Measurements from ENCODE around the gene SCIMP. TPM values are rescaled to one million over a fixed set of nuclear protein-coding genes. Genes with fewer than 3 reads are reported as not detected.

Gene SCIMP
- total and polyA plus RNA-seq, 2 donors (not counting 1 experiment from before 2014, with no cell fraction given): 87.4 to 98.5 TPM

DNA sequence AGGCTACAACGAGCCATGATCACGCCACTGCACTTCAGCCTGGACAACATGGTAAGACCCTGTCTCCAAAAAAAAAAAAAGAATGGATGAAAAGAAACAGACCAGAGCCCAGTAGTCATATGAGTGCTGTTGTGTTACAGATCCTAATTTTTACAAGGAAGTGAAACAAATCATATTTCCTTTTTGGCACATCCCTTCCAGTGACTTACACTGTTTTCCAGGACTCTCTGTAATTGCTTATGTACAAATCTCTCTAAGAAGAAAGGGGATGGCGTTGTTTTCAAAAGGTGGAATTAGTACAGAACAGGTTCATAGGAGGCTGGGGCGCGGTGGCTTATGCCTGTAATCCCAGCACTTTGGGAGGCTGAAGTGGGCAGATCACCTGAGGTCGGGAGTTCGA, 23.2 kb downstream of the SCIMP start:
- Histone ChIP-seq H3K79me2 (ENCODE audit: control insufficient read depth, insufficient read depth, low read length) (peaks cover 25% of the 10 kb centered on the region), H3K27me3 (replicated peaks in 1 of 4; ENCODE audit: control extremely low read depth in 1 of 4, control insufficient read depth in 3 of 4, insufficient read depth in 4 of 4, low read length in 3 of 4) (no peaks in the 10 kb centered on the region), H3K4me2 (replicated peaks; ENCODE audit: low read depth, low read length, poor library complexity, severe bottlenecking) (peak overlapping the region; percentile 57), H3K27ac (ENCODE audit: low read length in 2 of 2) (peak overlapping the region; percentile 91), H3K9ac (ENCODE audit: low read length) (no peak overlapping the region), H3K9me3 (ENCODE audit: control extremely low read depth in 1 of 3, control insufficient read depth in 2 of 3, insufficient read depth in 1 of 3, low read length in 2 of 3) (no peaks in the 10 kb centered on the region), H4K20me1 (ENCODE audit: control insufficient read depth, insufficient read depth, low read length, poor library complexity, severe bottlenecking) (no peaks in the 10 kb centered on the region), H3K4me3 (ENCODE audit: control extremely low read depth in 1 of 5, extremely low read depth in 1 of 5, insufficient read depth in 1 of 5, low read depth in 2 of 5, low read length in 4 of 5) (peak overlapping the region in 1 of 5 experiments; percentile 4), H2AFZ (ENCODE audit: insufficient read depth, low read depth, low read length, poor library complexity, severe bottlenecking) (no peak overlapping the region), H3K4me1 (ENCODE audit: control insufficient read depth in 2 of 2, insufficient read depth in 2 of 2, low read length in 2 of 2) (peaks cover 64 to 79% of the 10 kb centered on the region in 2 donors), H3K36me3 (replicated peaks in 1 of 2; ENCODE audit: control extremely low read depth in 1 of 2, control insufficient read depth in 1 of 2, extremely low read depth in 1 of 2, insufficient read depth in 2 of 2, low read length in 1 of 2) (peaks cover 7 to 66% of the 10 kb centered on the region in 2 experiments)
- peak overlapping the region; percentile 93 for H3K27ac Mint-ChIP-seq
- peak overlapping the region; percentile 74 for H3K4me3 Mint-ChIP-seq
- no peaks in the 10 kb centered on the region for H3K27me3 Mint-ChIP-seq
- H3K4me1 Mint-ChIP-seq: peaks cover 76% of the 10 kb centered on the region
- WGBS (ENCODE audit: insufficient coverage): 100% methylated on average over 1 of the region's 7 CpGs
- ATAC-seq (ENCODE audit: low read depth): peak; percentile 8
- no peak for TF ChIP-seq CTCF (IDR thresholded peaks at IDR 0.05)
- no peak for TF ChIP-seq EZH2 (IDR thresholded peaks at IDR 0.05; ENCODE audit: borderline replicate concordance, insufficient read depth, low read depth, low read length, poor library complexity, severe bottlenecking)
- H3K9me3 Mint-ChIP-seq (ENCODE audit: insufficient read depth): no peaks in the 10 kb centered on the region
- CTCF ChIA-PET: interaction anchor here (0.7 to 5.2 kb wide), 8 partner anchors 9 to 37 kb away, joined by 3 to 38 read pairs (median 8); partner anchors contain the start of genes SCIMP and ZNF594
- intact Hi-C loops (cut with micrococcal nuclease): loop anchor here (1.0 to 2.0 kb wide), 3 partner anchors 10 to 23 kb away; partner anchors contain the start of gene SCIMP
- POLR2A ChIA-PET: interaction anchor here (0.5 to 2.1 kb wide), 13 partner anchors 9 to 838 kb away, joined by 3 to 11 read pairs (median 6); partner anchors contain the start of gene SCIMP
- peak; percentile 35 for DNase-seq

DNA sequence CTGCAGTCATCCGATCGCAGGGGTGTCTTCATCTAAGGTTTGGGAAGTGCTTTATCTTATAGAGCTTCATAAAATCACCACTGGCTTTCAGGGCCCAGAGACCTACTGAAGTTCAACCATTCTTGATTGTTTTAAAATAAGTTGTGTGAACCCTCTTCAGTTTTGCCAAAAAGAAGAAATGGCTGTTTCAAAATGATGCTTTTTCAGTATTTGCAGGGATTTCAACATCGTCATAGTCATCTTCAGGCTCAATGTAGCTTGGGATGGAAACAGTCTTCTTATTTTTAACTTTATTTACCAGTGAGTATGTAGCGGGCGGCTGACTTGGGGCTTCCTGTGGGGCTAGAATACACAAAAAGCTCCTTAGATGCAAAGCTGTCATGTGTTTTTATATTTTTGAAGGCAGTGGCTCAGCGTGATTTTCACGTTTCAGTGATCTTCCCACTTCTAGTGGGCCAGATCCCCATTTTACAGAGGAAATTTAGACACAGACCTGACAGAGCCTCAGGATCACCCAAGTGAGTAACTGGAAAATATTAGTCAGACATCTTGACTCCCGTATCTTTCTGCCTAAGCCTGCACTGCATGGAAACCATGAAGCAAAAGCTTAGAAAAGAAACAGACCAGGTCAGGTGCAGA, 23.9 kb downstream of the SCIMP start:
- Histone ChIP-seq H4K20me1 (ENCODE audit: control insufficient read depth, insufficient read depth, low read length, poor library complexity, severe bottlenecking) (no peaks in the 10 kb centered on the region), H3K4me1 (ENCODE audit: control insufficient read depth in 2 of 2, insufficient read depth in 2 of 2, low read length in 2 of 2) (peaks cover 64 to 80% of the 10 kb centered on the region in 2 donors), H3K36me3 (replicated peaks in 1 of 2; ENCODE audit: control extremely low read depth in 1 of 2, control insufficient read depth in 1 of 2, extremely low read depth in 1 of 2, insufficient read depth in 2 of 2, low read length in 1 of 2) (peaks cover 7 to 62% of the 10 kb centered on the region in 2 experiments), H2AFZ (ENCODE audit: insufficient read depth, low read depth, low read length, poor library complexity, severe bottlenecking) (peak overlapping the region; percentile 58), H3K27ac (ENCODE audit: low read length in 2 of 2) (peak overlapping the region; percentile 91), H3K27me3 (replicated peaks in 1 of 4; ENCODE audit: control extremely low read depth in 1 of 4, control insufficient read depth in 3 of 4, insufficient read depth in 4 of 4, low read length in 3 of 4) (no peaks in the 10 kb centered on the region), H3K9ac (ENCODE audit: low read length) (peak overlapping the region; percentile 9), H3K9me3 (ENCODE audit: control extremely low read depth in 1 of 3, control insufficient read depth in 2 of 3, insufficient read depth in 1 of 3, low read length in 2 of 3) (no peaks in the 10 kb centered on the region), H3K4me3 (ENCODE audit: control extremely low read depth in 1 of 5, extremely low read depth in 1 of 5, insufficient read depth in 1 of 5, low read depth in 2 of 5, low read length in 4 of 5) (peak overlapping the region in 1 of 5 experiments; percentile 4), H3K79me2 (ENCODE audit: control insufficient read depth, insufficient read depth, low read length) (peaks cover 22% of the 10 kb centered on the region), H3K4me2 (replicated peaks; ENCODE audit: low read depth, low read length, poor library complexity, severe bottlenecking) (peak overlapping the region; percentile 57)
- DNase-seq: peak; percentile 62
- no peaks in the 10 kb centered on the region for H3K9me3 Mint-ChIP-seq (ENCODE audit: insufficient read depth)
- no peak for TF ChIP-seq CTCF (IDR thresholded peaks at IDR 0.05)
- TF ChIP-seq EZH2 (IDR thresholded peaks at IDR 0.05; ENCODE audit: borderline replicate concordance, insufficient read depth, low read depth, low read length, poor library complexity, severe bottlenecking): no peak
- ChIA-PET POLR2A (interaction anchor here (0.5 to 2.0 kb wide), 9 partner anchors 8 to 43 kb away, joined by 3 to 11 read pairs (median 6); partner anchors contain the start of gene SCIMP), CTCF (interaction anchor here (0.7 to 5.2 kb wide), 10 partner anchors 10 to 38 kb away, joined by 3 to 38 read pairs (median 6); partner anchors contain the start of gene SCIMP)
- ATAC-seq (ENCODE audit: low read depth): peak; percentile 65
- 11% methylated on average over 1 of the region's 8 CpGs for WGBS (ENCODE audit: insufficient coverage)
- peak overlapping the region; percentile 74 for H3K4me3 Mint-ChIP-seq
- H3K27me3 Mint-ChIP-seq: no peaks in the 10 kb centered on the region
- H3K27ac Mint-ChIP-seq: peak overlapping the region; percentile 93
- intact Hi-C loops (cut with micrococcal nuclease): loop anchor here (1.0 to 2.0 kb wide), 4 partner anchors 11 to 24 kb away; partner anchors contain the start of gene SCIMP
- H3K4me1 Mint-ChIP-seq: peaks cover 75% of the 10 kb centered on the region
